ENCODE results near the gene ACSM4. TPM values are rescaled to one million over a fixed set of nuclear protein-coding genes. Genes with fewer than 3 reads are reported as not detected.
"Not testable (repeated sequence)": the region's sequence is repeated elsewhere in the genome, so short reads cannot be mapped to it uniquely, and the experiment has no call there.

The ACSM4 gene
- total RNA-seq, result not detected

- no peak for DNase-seq (ENCODE audit: low read depth in 2 of 3, low spot score in 2 of 3)
Observed at GRCh38 chr12:7303772-7304171, at the start of gene ACSM4. Gene ACSM4, plus strand, starts transcription at chr12:7304072. Its CDS starts 260 bp downstream, at chr12:7304332.

DNA sequence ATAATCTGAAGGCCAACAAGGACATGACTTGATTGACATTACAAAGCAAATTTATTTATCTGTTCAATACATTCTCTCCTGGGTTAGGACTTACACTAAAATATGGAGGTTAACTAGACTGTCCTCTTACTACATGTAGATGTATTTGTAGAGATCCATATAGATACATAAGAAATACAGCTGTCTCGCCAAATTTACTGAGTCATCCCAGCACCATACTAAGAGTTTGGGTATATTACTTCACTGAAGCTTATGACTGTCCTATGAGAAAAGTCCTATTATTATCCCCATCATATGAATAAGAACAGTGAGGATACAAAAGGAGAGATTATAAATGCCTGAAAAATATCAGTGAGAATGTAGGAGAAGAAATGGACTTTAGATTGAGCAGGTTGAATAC is 44.8 kb upstream of the ACSM4 start:
- no peak for DNase-seq (ENCODE audit: low read depth in 2 of 3, low spot score in 2 of 3)

- no peak for DNase-seq (ENCODE audit: low read depth in 2 of 3, low spot score in 2 of 3)
Observed at GRCh38 chr12:7264538-7264937, 39.3 kb upstream of the ACSM4 start.

- no peak for DNase-seq (ENCODE audit: low read depth in 2 of 3, low spot score in 2 of 3)
Observed at GRCh38 chr12:7265251-7265650, 38.6 kb upstream of the ACSM4 start.

DNA sequence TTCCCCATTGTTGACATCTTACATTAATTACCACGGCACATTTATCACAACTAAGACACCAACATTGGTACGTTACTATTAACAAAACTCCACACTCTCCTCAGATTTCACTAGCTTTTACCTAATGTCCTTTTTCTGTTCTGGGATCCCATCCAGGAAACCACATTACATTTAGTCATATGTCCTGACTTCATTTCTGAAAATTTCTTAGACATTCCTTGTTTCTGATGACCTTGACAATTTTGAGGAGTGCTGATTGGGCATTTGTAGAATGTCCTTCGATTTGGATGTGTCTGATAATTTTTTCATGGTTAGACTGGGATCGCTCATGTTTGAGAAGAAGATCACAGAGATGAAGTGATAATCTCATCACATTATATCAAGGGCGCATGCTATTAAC is 34.6 kb upstream of the ACSM4 start:
- DNase-seq (ENCODE audit: low read depth in 2 of 3, low spot score in 2 of 3), result no peak

DNA sequence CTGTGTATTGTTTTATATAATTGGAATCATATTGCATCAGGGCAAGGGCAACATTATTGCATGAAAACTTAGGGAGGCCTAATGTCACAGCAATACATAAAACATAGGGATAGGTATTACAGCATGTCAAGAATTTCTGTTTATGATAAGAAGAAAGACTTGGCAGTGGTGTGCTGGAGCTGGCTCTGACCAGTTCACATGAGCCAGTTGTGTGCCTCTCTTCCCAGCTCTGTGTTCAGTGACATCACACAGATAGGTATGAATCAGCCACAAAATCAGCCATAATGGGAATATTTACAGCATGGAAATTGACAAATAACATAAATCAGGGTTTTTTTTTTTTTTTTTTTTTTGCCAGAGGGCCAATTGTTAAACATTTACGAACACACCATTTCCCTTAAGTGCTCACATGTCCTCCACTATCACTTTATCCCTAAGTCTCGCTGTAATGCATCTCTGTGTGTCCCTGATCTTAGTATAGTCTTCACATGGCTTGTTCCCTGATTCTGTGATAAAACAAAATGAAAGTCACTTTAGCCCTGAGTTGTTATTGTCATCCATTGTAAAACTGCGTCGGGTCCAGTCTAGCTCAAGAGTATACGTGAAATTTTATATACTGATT is 31.9 kb upstream of the ACSM4 start:
- DNase-seq (ENCODE audit: low read depth in 2 of 3, low spot score in 2 of 3), result no peak

- DNase-seq (ENCODE audit: low read depth in 2 of 3, low spot score in 2 of 3), result not testable (repeated sequence)
Observed at GRCh38 chr12:7275482-7275881, 28.4 kb upstream of the ACSM4 start.

DNA sequence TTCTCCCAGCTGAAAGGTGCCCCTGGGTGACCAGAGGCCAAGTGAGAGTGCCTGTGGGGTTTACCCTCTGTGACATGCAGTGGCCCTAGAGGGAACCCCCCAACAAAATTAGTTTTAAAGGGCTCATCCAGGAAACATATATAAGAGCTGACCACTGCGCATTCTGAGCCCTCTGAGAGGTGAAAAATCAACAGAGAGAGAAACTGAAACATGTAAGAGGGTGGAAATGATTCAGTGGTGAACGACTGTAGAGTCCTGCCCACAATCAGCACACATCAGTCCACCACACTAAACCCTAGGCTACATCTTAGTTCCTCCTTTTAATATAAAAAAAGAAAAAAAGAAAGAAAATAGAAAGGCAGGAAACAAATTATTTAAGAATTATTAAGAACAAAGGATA is 21.0 kb upstream of the ACSM4 start:
- peak in 1 of 3 donors; percentile 26 for DNase-seq (ENCODE audit: low read depth in 2 of 3, low spot score in 2 of 3)

GRCh38 chr12:7289743-7290142 is 14.1 kb upstream of the ACSM4 start:
- DNase-seq (ENCODE audit: low read depth in 2 of 3, low spot score in 2 of 3), result peak in 1 of 3 donors; percentile 12

- DNase-seq (ENCODE audit: low read depth in 2 of 3, low spot score in 2 of 3), result not testable (repeated sequence)
Observed at GRCh38 chr12:7290588-7290987, 13.3 kb upstream of the ACSM4 start.

DNA sequence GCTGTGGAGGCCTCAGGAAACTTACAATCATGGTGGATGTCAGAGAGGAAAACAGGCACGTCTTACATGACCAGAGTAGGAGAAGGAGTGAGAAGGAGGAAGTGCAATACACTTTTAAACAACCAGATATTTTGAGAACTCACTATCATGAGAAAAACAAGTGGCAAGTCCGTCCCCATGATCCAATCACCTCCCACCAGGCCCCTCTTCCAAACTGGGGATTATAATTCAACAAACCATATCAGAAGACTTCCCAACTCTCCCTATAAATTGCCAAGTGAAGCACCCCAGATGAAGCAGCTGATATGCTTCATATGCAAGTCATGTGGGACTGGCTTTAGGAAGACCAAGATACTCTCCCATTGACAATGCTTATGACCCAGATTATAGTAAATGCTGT is 11.6 kb upstream of the ACSM4 start:
- no peak for DNase-seq (ENCODE audit: low read depth in 2 of 3, low spot score in 2 of 3)

- peak in 2 of 3 donors; percentile 13 to 40 for DNase-seq (ENCODE audit: low read depth in 2 of 3, low spot score in 2 of 3)
Observed at GRCh38 chr12:7293670-7294069, 10.2 kb upstream of the ACSM4 start.

DNA sequence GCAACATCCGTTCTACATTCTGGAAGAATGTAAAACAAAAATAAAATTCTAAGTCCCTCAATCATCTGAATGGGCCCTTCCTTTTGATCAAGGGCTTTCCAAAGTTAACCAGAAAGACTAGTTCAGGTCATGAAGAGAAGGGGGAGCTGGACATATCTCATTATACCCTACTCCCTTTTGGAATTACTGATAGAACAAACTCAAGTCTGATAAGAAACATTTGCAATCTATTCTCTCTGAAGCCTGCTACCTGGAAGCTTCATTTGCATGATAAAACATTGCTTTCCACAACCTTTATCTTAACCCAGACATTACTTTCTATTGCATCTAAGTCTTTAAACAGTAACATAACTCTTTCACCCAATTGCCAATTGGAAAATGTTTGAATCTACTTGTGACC is 8.3 kb upstream of the ACSM4 start:
- DNase-seq (ENCODE audit: low read depth in 2 of 3, low spot score in 2 of 3), result no peak

DNA sequence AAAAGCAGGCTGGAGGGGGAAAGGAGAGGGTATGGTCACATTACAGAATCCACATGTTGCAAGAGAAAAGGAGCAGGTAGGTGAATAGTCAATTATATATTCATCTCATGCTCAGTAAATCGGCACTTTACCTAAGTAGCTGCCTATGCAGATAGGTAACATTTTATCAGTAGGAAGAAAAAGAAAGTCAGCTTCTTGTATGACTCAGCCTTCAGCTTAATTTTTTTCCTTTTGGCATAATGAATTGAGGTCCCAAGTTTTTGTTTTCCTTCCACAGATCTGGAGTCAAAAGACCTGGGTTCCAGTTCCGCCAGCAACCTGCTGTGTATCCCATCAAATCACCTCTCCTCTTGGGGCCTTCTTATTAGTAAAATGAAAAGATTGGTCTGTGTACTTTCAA is 6.0 kb upstream of the ACSM4 start:
- no peak for DNase-seq (ENCODE audit: low read depth in 2 of 3, low spot score in 2 of 3)

GRCh38 chr12:7302266-7302986 is 1.4 kb upstream of the ACSM4 start:
- DNase-seq (ENCODE audit: low read depth in 2 of 3, low spot score in 2 of 3), result no peak

DNA sequence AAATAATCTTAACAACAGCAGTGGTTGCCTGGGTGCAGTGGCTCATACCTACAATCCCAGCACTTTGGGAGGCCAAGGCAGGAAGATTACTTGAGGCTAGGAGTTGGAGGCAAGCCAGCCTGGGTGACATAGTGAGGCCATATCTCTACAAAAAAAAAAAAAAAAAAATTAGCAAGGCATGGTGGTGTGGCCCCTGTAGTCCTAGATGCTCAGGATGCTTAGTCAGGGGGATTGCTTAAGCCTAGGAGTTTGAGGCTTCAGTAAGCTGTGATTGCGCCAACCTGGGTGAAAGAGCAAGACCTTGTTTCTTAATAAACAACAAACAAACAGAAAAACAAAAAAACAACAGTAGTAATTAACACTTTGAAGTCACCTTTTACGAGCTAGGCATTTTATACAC is 642 bp upstream of the ACSM4 start:
- DNase-seq (ENCODE audit: low read depth in 2 of 3, low spot score in 2 of 3), result no peak

- DNase-seq (ENCODE audit: low read depth in 2 of 3, low spot score in 2 of 3), result no peak
Observed at GRCh38 chr12:7304456-7304855, 584 bp downstream of the ACSM4 start.

DNA sequence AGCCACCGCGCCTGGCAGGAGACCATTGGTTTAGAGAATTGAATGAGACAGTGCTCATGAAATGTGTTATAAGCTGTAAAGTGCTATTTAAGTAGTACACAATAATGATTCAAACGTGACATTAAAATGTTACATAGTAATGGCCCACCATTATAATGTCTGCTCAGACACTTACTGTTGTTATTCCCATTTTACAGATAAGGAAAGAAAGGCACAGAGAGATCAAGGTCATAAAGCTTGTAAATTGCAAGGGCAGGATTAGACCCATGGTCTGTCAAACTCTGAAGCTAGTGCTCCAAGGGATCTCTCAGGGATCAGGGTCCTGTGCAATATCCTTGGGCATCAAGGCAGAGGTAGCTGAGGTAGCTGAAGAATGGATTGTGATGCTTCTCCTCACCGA is 6.2 kb downstream of the ACSM4 start:
- DNase-seq (ENCODE audit: low read depth in 2 of 3, low spot score in 2 of 3), result no peak

DNA sequence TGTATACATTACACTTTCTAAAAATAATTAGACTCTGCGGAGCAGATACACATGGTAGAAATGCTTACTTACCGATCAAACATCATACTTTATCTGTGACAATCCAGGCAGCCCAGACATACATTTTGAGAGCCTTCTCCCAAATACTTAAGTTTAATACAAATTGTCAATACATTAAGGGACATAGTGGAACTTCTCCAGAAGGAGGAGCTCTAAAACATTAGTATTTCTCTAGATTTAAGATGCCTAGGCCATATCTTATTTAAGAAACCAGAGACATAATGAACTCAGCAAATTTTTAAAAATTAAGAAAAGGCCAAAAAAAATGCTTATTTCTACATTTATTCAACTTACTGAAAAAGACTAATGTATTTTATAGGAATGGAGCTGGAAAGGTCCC is 16.1 kb downstream of the ACSM4 start:
- DNase-seq (ENCODE audit: low read depth in 2 of 3, low spot score in 2 of 3), result peak in 1 of 3 donors; percentile 22

DNA sequence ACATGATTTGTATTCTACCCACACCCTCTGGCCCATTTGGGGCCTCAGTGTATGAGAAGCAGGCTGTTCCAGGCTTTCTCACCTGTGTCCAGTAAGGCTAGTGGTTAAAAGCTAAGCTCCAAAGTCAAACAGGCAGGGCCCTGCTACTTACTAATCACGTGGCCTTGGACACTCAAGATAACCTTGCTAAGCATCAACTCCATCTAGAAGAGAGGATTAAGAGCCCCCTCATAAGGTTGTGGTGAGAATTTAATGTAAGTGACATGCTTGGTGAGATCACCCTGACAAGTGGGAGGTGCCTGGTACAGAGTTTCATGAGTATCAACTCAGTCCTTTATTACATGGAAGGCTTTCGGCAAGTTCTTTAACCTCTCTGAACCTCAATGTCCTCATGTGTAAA is 17.8 kb downstream of the ACSM4 start:
- no peak for DNase-seq (ENCODE audit: low read depth in 2 of 3, low spot score in 2 of 3)

GRCh38 chr12:7322599-7322998 is 18.7 kb downstream of the ACSM4 start:
- DNase-seq (ENCODE audit: low read depth in 2 of 3, low spot score in 2 of 3), result no peak

DNA sequence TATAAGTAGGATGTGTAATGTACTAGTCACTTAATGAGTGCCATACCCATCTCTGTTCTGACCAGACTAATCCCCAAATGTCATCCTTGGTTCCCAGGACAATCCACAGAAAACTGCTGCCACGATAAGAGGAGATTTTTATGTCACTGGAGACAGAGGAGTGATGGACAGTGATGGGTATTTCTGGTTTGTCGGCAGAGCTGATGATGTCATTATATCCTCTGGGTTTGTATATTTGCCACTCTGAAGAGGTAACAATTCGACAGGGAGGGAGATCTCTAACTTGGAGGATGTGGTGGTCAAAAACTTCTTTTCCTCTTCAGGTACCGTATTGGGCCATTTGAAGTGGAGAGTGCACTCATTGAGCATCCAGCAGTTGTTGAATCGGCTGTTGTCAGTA is 20.3 kb downstream of the ACSM4 start:
- DNase-seq (ENCODE audit: low read depth in 2 of 3, low spot score in 2 of 3), result no peak

GRCh38 chr12:7327918-7328317 is 24.0 kb downstream of the ACSM4 start:
- no peak for DNase-seq (ENCODE audit: low read depth in 2 of 3, low spot score in 2 of 3)
